Keratinocyte (primary cell): ENCODE measurements around the gene TMEM127. TPM values are rescaled to one million over a fixed set of nuclear protein-coding genes. Genes with fewer than 3 reads are reported as not detected.
"Not testable (repeated sequence)": the region's sequence is repeated elsewhere in the genome, so short reads cannot be mapped to it uniquely, and the experiment has no call there.

Source experiments
- DNase-seq: peaks from one replicate; pipeline ENCODE4 v3.0.0-alpha.2; 2011; ENCODE audit warnings: low read depth, missing footprints, low spot score
- FAIRE-seq: peaks from 2 replicates; lab custom pipeline; 2011; peaks lifted over from hg19 to GRCh38; lab: Jason Lieb, UNC
- H2AFZ ChIP-seq: 2 replicates; pipeline ENCODE4 v1.6.0; 2012; ENCODE audit warnings: low read length, control low read depth, inconsistent platforms; ENCODE audit not compliant: control insufficient read depth
- H3K27ac ChIP-seq: 2 replicates; pipeline ENCODE4 v1.5.1; 2011; ENCODE audit warnings: low read length; ENCODE audit not compliant: control insufficient read depth, insufficient read depth
- H3K27me3 ChIP-seq: 3 replicates; pipeline ENCODE4 v1.6.0; 2011; ENCODE audit warnings: low read length; ENCODE audit not compliant: control insufficient read depth, insufficient read depth; ENCODE audit errors: extremely low read depth
- H3K36me3 ChIP-seq, 2 experiments: 2 replicates in 1 of 2; 3 replicates in 1 of 2; pipeline ENCODE4 v1.5.1; 2011; ENCODE audit warnings: low read length in 2 of 2, mild to moderate bottlenecking in 1 of 2; ENCODE audit not compliant: control insufficient read depth in 2 of 2, insufficient read depth in 2 of 2; ENCODE audit errors: extremely low read depth in 1 of 2
- H3K4me1 ChIP-seq: 3 replicates; pipeline ENCODE4 v1.5.1; 2011; ENCODE audit warnings: low read length; ENCODE audit not compliant: control insufficient read depth, insufficient read depth; ENCODE audit errors: extremely low read depth
- H3K4me2 ChIP-seq: 3 replicates; pipeline ENCODE4 v1.6.0; 2011; ENCODE audit warnings: low read depth, low read length; ENCODE audit not compliant: control insufficient read depth, insufficient read depth; ENCODE audit errors: extremely low read depth
- H3K4me3 ChIP-seq, 3 experiments: fragments of 200-600 bp in 1 of 3; sonication (generic) in 1 of 3; 2 replicates in 2 of 3; 3 replicates in 1 of 3; pipeline ENCODE4 v1.5.1; 2011 to 2016; ENCODE audit warnings: low read length in 3 of 3, mild to moderate bottlenecking in 3 of 3, control low read depth in 2 of 3, inconsistent platforms in 1 of 3, low read depth in 1 of 3, mixed read lengths in 1 of 3, mixed run types in 1 of 3, moderate library complexity in 1 of 3; ENCODE audit not compliant: control insufficient read depth in 2 of 3, insufficient read depth in 2 of 3; ENCODE audit errors: extremely low read depth in 1 of 3
- H3K79me2 ChIP-seq: 2 replicates; pipeline ENCODE4 v1.6.0; 2012; ENCODE audit warnings: low read length; ENCODE audit not compliant: control insufficient read depth, insufficient read depth
- H3K9ac ChIP-seq: 3 replicates; pipeline ENCODE4 v1.6.0; 2011; ENCODE audit warnings: low read length; ENCODE audit not compliant: control insufficient read depth, insufficient read depth; ENCODE audit errors: extremely low read depth
- H3K9me1 ChIP-seq: 3 replicates; pipeline ENCODE4 v1.6.0; 2011; ENCODE audit warnings: low read length; ENCODE audit not compliant: control insufficient read depth, insufficient read depth; ENCODE audit errors: extremely low read depth
- H3K9me3 ChIP-seq: 2 replicates; pipeline ENCODE4 v1.5.1; 2012; ENCODE audit warnings: low read depth, low read length; ENCODE audit not compliant: control insufficient read depth
- H4K20me1 ChIP-seq: 3 replicates; pipeline ENCODE4 v1.6.0; 2011; ENCODE audit warnings: low read length; ENCODE audit not compliant: control insufficient read depth, insufficient read depth; ENCODE audit errors: extremely low read depth
- EZH2 ChIP-seq: IDR thresholded peaks from one replicate; pipeline ENCODE4 v1.6.1; 2012; ENCODE audit warnings: inconsistent platforms, mild to moderate bottlenecking, low read length, moderate library complexity
- dilution Hi-C: fragments of 300-500 bp; cut with MboI; formaldehyde crosslinking; loops from one replicate; pipeline ENCODE4 v1.7.0; 2020; ENCODE audit warnings: low sequenced_read_pairs; ENCODE audit not compliant: extremely low pct_ligation_motif_present
- polyA plus RNA-seq, 5 experiments: library from polyadenylated mRNA; depleted of rRNA in 3 of 5; stranded (reverse) in 3 of 5; stranded (forward) in 1 of 5; unstranded in 1 of 5; fragments of >200 nt; gene quantifications; 1 replicate in 1 of 5; 2 replicates in 3 of 5; 3 replicates in 1 of 5; pipeline versions ENCODE4 v1.2.1 to v1.2.3, GENCODE V29; 2011 to 2012; ENCODE audit warnings: missing spikeins in 2 of 5, low read depth in 1 of 5, low replicate concordance in 1 of 5
- TF ChIP-seq, protein P1 (sequence below), 3 experiments: IDR thresholded peaks in 1 of 3; conservative IDR thresholded peaks in 1 of 3; optimal IDR thresholded peaks in 1 of 3; 2 replicates in 2 of 3; 3 replicates in 1 of 3; pipeline versions ENCODE3 to v1.5.1; 2011; ENCODE audit warnings: low read length in 3 of 3, mild to moderate bottlenecking in 3 of 3, moderate library complexity in 2 of 3, control low read depth in 1 of 3, inconsistent platforms in 1 of 3; ENCODE audit not compliant: insufficient read depth in 2 of 3; ENCODE audit errors: extremely low read depth in 1 of 3

TMEM127 gene
- polyA plus RNA-seq, 1 donor (not counting 4 experiments of a cell fraction or from before 2014, with no cell fraction given), result 30.8 TPM

DNA sequence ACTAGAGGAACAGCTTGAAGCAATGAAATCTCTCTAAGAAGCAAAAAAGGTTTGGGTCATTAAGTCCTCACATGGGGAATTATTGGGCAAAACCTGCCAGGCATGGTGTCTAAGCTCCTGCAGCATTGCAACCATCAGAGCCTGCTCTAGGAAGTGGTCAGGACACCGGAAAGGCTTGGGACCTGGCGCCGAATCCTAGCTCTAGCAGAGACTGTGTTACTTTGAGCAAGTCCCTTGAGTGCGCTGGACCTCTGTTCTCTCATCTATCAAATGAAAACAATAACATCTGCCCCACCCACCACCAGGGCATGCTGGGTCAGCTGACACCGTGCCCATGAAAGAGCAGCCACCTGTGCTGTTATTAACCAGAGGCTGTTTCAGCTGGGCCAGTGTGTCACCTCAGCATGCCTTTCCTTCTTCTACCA, 6.3 kb downstream of the TMEM127 start:
- no peak overlapping the region for H3K4me2 ChIP-seq
- no peak overlapping the region for H3K9ac ChIP-seq
- H3K27ac ChIP-seq, result no peak overlapping the region
- no peak for FAIRE-seq
- H3K36me3 ChIP-seq, result peaks cover 19 to 20% of the 10 kb centered on the region in 2 experiments
- TF ChIP-seq, protein P1, sequence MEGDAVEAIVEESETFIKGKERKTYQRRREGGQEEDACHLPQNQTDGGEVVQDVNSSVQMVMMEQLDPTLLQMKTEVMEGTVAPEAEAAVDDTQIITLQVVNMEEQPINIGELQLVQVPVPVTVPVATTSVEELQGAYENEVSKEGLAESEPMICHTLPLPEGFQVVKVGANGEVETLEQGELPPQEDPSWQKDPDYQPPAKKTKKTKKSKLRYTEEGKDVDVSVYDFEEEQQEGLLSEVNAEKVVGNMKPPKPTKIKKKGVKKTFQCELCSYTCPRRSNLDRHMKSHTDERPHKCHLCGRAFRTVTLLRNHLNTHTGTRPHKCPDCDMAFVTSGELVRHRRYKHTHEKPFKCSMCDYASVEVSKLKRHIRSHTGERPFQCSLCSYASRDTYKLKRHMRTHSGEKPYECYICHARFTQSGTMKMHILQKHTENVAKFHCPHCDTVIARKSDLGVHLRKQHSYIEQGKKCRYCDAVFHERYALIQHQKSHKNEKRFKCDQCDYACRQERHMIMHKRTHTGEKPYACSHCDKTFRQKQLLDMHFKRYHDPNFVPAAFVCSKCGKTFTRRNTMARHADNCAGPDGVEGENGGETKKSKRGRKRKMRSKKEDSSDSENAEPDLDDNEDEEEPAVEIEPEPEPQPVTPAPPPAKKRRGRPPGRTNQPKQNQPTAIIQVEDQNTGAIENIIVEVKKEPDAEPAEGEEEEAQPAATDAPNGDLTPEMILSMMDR (optimal IDR thresholded peaks at IDR 0.05 in 1 of 3, IDR thresholded peaks at IDR 0.05 in 1 of 3, conservative IDR thresholded peaks at IDR 0.05 in 1 of 3; ENCODE audit: extremely low read depth in 1 of 3, insufficient read depth in 2 of 3, low read length in 3 of 3), result no peak
- TF ChIP-seq EZH2, result no peak
- dilution Hi-C loops, result no loop called here
- no peaks in the 10 kb centered on the region for H3K9me1 ChIP-seq
- no peak overlapping the region for H3K4me3 ChIP-seq
- no peak overlapping the region for H2AFZ ChIP-seq
- H3K9me3 ChIP-seq, result no peaks in the 10 kb centered on the region
- no peak for DNase-seq
- H3K79me2 ChIP-seq, result peaks cover 56% of the 10 kb centered on the region
- H4K20me1 ChIP-seq, result peaks cover 8% of the 10 kb centered on the region
- H3K4me1 ChIP-seq, result peaks cover 27% of the 10 kb centered on the region
- H3K27me3 ChIP-seq, result no peaks in the 10 kb centered on the region

DNA sequence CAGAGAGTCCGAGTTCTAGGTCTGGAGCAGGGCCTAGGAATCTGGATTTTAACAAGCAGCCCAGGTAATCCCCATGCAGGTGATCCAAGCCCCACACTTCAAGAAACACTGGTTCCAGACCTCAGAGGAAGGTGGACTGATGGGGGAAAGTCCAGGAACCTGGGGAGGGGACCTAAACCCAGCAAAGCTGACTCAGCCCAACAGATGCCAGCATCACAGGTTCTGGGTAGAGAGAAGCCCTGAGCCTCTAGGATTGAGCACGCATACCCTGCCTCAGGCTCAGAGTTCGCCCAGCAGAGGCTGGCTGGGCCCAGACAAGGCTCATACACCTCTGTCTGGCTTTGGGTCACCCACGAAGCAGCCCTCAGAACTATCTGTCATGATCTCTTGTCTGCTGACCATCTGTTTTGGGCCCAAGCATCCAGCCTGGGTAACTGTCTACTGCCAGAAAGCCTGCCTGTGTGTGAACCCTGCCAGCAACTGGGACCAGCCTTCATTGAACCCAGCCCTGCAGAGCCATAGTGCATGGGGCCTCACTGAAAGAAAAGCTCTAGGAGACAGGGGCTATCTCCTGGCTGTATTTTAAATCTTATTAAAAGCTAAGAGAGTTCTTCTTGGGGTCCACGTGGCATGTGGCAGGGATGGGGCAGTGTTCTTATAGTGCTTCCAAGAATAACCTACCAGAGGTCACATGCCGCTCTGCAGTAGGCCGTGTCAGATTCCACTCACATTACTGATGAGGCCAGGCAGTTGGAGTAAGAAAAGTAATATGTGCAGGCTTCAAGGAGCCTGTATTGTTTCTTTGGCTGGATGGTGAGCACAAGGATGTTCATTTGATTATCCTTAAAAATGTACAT, 7.4 kb downstream of the TMEM127 start:
- peaks cover 27 to 30% of the 10 kb centered on the region in 2 experiments for H3K36me3 ChIP-seq
- peaks cover 45% of the 10 kb centered on the region for H3K79me2 ChIP-seq
- no peaks in the 10 kb centered on the region for H3K27me3 ChIP-seq
- no peaks in the 10 kb centered on the region for H3K9me1 ChIP-seq
- no peak overlapping the region for H3K4me2 ChIP-seq
- H3K27ac ChIP-seq, result no peak overlapping the region
- no peaks in the 10 kb centered on the region for H3K9me3 ChIP-seq
- H4K20me1 ChIP-seq, result peaks cover 8% of the 10 kb centered on the region
- H3K9ac ChIP-seq, result no peak overlapping the region
- dilution Hi-C loops, result no loop called here
- no peak overlapping the region for H2AFZ ChIP-seq
- no peak overlapping the region for H3K4me3 ChIP-seq
- no peak for DNase-seq
- TF ChIP-seq EZH2, result no peak
- TF ChIP-seq, protein P1 (optimal IDR thresholded peaks at IDR 0.05 in 1 of 3, IDR thresholded peaks at IDR 0.05 in 1 of 3, conservative IDR thresholded peaks at IDR 0.05 in 1 of 3; ENCODE audit: extremely low read depth in 1 of 3, insufficient read depth in 2 of 3, low read length in 3 of 3), result no peak
- no peak for FAIRE-seq
- peaks cover 22% of the 10 kb centered on the region for H3K4me1 ChIP-seq

DNA sequence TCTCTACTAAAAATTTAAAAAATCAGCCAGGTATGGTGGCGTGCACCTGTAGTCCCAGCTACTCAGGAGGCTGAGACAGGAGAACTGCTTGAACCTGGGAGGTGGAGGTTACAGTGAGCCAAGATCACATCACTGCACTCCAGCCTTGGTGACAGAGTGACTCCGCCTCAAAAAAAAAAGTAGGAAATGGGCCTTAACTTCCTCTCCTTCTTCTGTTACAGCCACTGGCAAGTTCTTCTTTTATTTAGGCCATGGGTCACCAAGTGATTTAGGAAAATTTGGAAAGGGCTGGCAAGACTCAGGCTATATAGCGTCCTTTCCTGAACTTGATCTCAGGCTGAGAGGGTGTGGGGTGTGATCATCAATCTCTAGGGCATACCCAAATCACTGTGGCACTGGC, 8.1 kb downstream of the TMEM127 start:
- H3K4me1 ChIP-seq, result peaks cover 22% of the 10 kb centered on the region
- FAIRE-seq, H3K9me3 ChIP-seq, H3K4me2 ChIP-seq, H3K9ac ChIP-seq, H3K27me3 ChIP-seq, H4K20me1 ChIP-seq, dilution Hi-C loops, H3K9me1 ChIP-seq, H2AFZ ChIP-seq, DNase-seq, H3K4me3 ChIP-seq, H3K27ac ChIP-seq: not testable (repeated sequence)
- H3K36me3 ChIP-seq, result peaks cover 33 to 35% of the 10 kb centered on the region in 2 experiments
- H3K79me2 ChIP-seq, result peaks cover 42% of the 10 kb centered on the region
